HG02938 (cell line): Measurements from ENCODE around the gene NIN.
"Not testable (repeated sequence)": the region's sequence is repeated elsewhere in the genome, so short reads cannot be mapped to it uniquely, and the experiment has no call there.

Experiments used
- ATAC-seq: cut with Tn5 transposase; IDR thresholded peaks from one replicate; pipeline ENCODE4 v1.9.1; 2021; ENCODE audit warnings: mild to moderate bottlenecking, moderate library complexity; ENCODE audit not compliant: unreplicated experiment

Gene NIN

DNA sequence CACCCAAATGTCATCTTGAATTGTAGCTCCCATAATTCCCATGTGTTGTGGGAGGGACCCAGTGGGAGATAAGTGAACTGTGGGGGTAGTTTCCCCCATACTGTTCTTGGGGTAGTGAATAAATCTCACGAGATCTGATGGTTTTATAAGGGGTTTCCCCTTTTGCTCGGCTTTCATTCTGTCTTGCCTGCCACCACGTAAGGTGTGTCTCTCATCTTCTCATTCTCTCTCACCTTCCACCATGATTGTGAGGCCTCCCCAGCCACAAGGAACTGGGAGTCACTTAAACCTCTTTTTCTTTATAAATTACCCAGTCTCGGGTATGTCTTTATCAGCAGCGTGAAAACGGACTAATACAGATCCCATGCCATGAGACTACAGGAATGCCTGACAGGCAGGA, 11.7 kb downstream of the NIN start:
- not testable (repeated sequence) for ATAC-seq

GRCh38 chr14:50816395-50817047, 14.4 kb downstream of the NIN start:
- no peak for ATAC-seq

DNA sequence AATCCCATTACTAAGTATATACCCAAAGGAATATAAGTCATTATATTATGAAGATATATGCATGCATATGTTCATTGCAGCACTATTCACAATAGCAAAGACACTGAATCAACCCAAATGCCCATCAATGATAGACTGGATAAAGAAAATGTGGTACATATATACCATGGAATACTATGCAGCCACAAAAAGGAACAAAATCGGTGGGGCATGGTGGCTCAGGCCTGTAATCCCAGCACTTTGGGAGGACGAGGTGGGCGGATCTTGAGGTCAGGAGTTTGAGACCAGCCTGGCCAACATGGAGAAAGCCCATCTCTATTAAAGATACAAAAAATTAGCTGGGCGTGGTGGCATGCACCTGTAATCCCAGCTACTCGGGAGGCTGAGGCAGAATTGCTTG, 15.4 kb downstream of the NIN start:
- not testable (repeated sequence) for ATAC-seq

GRCh38 chr14:50815058-50815457, 15.9 kb downstream of the NIN start:
- not testable (repeated sequence) for ATAC-seq

GRCh38 chr14:50814161-50814560, 16.8 kb downstream of the NIN start:
- ATAC-seq, result no peak

DNA sequence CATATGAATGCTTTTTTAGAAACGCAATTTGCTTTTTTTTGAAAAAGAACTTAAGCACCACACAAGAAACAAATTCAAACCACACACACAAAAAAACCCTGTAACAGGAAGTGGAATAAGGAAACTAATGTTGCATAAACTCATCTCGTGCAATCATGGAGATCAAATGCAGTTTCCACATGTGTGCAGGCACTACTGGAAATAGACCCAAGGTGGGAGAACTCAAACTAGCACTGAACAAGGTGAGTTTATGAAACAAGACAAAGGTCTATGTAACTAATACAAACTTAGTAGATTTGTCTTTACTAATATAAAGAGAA, 17.5 kb downstream of the NIN start:
- ATAC-seq, result peak; percentile 63

GRCh38 chr14:50812856-50813543, 18.0 kb downstream of the NIN start:
- no peak for ATAC-seq

GRCh38 chr14:50812180-50812579, 18.8 kb downstream of the NIN start:
- ATAC-seq, result no peak

- ATAC-seq, result no peak
These were observed 22.9 kb downstream of the NIN start for GRCh38 chr14:50808053-50808452.

DNA sequence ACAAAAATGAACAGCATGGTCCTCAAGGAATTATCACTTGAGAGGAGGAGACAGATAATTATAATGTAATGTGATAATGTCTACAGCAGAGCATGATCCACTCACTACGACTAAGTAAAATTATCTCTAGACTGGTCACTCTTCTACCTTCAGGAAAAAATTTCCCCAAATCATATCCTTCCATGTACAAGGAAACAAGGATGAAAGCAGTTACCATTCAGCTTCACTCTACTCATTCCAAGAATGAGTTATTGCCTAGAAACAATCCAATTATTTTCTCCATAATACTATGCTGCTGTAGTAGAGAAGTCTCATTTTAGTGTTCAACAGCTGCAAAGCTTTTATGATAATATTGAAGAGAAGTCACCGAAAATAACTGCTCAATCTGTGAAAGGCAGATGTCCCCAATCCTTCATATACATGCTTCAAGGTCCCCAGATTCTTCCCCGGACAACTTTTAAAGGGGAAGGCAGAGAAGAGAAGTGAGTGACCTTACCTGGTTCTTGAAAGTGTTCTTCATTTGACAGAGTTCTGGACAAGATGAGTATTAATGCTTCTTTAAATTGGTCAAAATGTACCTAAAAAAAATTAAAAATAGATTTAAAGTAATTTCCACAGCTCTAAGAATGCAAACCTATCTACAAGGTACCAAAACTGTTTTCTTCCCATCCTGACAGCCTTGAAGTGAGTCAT, 24.6 kb downstream of the NIN start:
- ATAC-seq, result no peak

GRCh38 chr14:50805396-50805795, 25.6 kb downstream of the NIN start:
- ATAC-seq, result no peak

DNA sequence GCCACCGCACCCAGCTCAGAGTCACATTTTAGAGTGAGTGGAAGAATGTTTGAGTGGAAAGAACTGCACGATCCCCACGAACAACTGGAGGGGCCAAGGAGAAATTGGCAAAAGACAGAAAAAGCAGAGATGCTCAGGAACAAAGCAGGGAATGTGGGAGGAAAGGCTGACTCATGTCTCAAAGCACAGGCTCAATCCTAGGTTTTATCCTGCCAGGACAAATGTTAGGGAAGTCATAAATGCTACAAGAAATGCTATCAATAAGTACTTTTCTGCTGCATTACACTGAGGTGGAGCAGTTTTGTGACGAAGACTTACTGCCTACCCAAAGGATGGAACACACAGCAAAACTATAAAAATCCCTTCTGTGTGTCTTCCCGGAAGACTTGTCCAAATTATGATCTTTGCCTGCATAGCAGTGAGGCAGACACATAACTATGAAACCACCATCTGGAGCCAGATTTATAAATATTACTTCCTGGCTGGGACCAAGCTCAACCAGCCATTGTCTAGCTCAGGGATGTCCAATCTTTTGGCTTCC, 26.7 kb downstream of the NIN start:
- no peak for ATAC-seq

DNA sequence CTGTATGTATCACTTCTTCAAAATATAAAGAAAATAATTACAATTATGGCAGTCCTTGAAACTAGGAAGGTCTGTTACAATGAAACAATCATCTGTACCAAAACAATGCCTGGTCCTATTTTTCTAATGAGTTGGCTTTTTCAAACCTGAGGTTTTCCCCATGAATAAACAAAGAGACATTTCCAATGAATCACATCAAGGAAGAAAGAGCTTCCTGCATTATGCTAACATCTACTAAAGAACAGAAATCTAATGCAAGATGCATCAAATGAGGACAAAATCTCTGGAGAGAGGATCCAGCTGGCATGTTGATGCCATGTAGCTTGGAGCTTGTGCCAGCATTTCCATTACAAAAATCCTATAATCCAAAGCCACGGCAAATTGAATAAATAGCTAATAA, 29.3 kb downstream of the NIN start:
- no peak for ATAC-seq

DNA sequence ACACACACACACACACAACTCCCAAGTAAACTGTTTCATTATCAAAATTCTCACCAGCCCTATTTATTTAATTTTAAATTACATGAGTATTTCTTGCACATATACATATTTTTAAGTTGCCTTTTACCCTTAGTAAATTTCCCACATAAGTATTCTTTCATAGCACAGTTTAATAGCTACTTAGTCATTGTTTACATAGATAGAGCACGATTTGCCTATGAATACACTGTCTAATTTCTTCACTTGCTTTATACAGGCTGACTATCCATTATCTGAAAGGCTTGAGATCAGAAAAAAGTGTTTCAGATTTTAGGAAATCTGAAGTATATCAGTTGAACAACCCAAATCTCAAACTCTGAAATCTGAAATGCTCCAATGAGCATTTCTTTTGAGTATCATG, 30.9 kb downstream of the NIN start:
- ATAC-seq, result no peak

GRCh38 chr14:50798048-50798421, 32.9 kb downstream of the NIN start:
- ATAC-seq, result peak; percentile 68

- no peak for ATAC-seq
These were observed 33.5 kb downstream of the NIN start for GRCh38 chr14:50797250-50798047.

DNA sequence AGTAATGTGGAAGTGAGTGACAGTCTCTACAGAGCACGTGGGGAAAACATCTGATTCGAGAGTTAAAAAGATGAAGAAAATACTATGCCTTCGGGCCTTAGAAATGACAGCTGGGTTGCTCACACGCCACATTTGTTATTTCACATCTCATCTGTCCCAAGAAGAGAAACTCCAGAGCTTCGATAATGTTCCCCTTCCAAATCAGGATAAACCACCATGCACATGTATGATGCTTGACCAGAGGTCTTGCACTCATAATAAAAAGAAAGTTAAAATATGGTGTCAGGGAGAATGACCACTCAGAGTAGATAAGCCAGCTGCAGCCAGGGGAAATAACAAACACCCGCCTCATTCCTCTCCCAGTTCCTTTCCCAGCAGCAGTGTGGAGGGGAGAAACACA, 34.6 kb downstream of the NIN start:
- ATAC-seq, result no peak

DNA sequence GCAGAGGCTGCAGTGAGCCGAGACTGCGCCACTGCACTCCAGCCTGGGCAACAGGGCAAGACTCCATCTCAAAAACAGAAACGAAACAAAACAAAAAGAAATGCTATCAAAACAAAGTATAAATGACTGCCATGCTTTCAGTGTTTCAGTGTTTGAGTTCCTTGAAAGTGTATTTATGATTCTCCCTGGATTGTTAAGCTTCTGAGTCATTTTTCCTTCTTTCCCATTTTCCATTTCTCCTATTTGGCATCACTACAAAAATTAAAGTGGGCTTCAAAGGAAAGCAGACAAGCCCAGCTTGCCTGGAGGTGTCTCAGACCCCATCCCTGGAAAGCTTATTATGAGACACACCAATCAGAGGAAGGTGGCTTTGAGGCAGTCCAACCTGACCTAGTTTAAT, 35.1 kb downstream of the NIN start:
- no peak for ATAC-seq

DNA sequence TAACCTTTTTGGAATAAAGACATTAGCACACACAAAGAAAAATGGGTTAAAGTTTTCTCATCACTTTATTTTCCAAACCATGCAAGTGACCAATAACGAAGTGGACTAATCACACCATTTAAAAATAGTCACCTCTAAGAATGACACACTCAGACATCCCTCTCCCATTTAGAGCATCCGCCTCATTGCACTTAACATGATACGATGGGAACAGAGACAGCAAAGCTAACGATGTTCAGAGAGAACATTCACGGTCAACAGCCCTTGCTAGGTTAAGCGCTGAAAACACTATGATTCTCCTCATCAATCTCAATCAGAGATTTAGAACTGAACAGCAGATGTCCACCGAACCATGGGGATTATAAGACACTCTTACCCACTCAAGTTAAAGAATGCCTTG, 35.8 kb downstream of the NIN start:
- ATAC-seq, result no peak

DNA sequence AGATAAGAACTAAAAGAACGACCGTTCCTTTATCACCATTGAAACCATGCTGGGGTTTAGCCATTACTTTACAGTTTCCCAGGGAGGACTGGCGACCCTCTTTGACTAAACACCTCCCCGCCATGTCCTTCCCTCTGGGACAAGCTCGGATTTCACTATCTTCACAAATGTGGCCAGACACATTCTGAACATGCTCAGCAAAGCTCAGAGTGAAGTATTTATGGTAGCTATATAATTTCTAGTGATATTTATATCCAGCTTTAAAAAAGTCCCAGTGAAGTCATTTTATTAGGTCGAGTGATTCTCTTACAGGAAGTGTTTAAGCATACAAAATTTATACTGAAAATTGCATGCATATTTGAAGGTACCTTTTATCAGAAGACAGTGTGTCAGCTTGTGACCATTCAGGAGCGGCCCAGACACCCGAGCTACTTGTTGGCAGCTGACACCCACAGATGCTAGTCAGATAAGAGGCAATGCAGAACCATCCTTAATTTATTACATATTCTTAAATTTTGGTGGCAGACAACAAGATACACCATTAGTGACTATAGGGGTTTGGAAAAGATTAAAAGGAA, 36.8 kb downstream of the NIN start:
- no peak for ATAC-seq

DNA sequence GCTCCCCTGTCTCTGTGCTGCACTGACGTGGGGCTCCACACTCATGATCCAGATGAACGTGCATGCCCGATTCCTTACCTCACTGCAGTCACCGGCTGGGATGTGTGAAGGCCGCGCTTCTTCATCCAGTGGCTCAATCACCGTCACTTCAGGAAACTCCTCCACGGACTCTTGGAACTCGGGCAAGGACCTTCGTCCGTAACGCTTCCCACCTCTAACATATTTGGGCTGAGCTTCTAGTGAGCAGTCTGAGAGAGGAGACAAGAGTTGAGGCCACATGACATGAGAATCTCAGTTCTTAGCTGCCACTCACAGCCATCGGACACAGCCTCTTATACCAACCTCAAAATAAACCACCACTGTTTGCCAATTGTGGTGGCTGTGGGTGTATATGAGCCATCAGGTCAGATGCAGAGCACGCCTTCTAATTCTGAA, 38.3 kb downstream of the NIN start:
- no peak for ATAC-seq
